HG03521 (cell line): ENCODE results near the gene WNT9B.
"Not testable (repeated sequence)": the region's sequence is repeated elsewhere in the genome, so short reads cannot be mapped to it uniquely, and the experiment has no call there.

Experiments used
- ATAC-seq: cut with Tn5 transposase; IDR thresholded peaks from one replicate; pipeline ENCODE4 v1.9.1; 2021; ENCODE audit warnings: mild to moderate bottlenecking, moderate library complexity; ENCODE audit not compliant: unreplicated experiment

WNT9B gene

DNA sequence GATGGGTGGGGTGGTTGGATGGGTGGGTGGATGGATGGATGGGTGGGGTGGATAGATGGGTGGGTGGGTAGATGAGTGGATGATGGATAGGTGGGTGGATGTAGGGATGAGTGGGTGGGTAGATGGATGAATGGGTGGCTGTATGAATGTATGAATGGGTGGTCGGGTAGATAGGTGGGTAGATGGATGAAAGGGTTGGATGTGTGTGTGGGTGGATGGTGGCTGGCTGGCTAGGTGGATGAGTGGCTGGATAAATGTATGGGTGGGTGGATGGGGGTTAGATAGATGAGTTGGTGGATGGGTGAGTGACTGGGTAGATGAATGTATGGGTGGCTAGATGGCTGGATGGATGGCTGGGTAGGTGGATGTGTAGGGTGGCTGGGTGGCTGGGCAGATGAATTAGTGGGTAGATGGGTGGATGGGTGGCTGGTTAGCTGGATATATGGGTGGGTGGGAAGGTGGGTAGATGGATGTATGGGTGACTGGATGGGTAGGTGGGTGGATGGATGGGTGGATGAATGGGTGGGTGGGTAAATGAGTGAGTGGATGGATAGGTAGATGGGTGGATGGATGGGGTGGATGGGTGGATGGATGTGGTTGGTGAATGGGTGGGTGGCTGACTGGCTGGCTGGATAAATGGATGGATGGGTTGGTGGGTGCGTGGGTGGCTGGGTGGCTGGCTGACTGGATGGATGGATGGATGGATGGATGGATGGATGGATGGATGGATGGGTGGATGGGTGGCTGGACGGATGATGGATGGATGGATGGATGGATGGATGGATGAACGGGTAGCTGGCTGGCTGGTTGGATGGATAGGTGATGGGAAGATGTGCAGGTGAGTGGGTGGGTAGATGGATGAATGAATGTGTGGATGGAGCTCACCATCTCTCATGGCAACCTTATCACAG, 52.6 kb downstream of the WNT9B start:
- ATAC-seq, result no peak

DNA sequence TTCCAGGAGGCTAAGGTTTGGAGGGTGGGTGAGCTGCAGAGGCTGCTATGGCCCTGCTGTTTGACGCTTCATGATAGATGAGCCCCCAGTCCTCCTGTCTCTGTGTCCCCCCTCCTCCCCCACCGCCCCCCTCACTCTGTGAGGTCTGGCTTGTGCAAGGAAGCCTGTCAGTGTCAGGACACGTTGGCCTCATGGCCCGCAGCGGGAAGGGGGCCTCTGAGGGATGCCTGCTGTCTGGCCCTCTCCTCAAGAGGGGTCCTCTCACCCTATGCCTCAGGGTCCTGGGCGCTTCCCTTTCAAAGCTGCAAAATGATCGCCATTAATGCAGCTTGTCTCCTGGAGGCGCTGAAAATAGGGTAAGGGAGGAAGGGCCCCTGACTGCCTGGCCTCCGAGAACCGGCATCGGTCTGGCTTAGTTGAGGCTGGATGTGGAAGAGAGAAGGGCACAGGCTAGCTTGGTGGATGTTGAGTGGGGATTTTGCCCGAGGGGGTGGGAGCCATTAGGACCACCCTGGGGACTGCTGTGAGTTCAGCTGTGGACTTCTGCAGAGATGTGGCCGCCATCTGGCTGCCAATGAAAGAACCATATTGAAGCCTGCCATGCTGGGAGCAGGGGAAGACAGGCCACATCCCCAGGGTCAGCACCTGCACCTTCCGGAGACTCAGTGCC, 56.8 kb downstream of the WNT9B start:
- no peak for ATAC-seq

DNA sequence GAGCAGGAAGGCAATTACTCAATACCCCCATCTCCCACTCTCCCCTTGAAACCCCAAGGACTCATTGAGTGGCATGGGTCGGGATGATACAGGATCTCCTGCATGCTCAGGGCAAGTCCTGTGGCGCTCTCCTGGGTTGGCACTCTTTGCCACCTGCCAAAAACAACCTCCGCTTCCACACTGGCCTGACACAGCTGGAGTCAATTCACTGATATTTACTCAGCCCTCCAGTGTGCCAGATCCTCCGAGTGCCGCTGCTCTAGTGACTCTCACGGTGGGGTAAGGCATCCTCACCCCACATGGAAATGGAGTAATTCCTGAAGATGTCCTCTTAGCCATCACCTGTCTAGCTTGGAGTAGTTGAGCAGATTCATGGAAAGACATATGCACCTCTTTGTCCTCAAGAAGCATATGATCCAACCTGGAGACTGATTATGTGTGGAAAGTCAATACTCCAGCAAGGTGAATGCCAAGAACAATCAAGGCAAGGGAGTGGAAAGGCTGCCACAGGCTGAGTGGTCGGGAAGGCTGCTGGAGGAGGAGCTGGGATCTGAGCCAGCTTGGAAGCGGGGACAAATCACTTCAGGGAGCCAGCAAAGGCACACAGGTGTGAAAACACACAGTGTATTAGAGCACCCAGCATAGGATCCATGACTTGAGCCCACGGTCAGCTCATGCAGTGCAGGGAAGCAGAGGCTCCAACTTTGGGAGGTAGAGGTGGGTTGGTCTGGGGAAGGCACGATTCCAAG, 59.0 kb downstream of the WNT9B start:
- ATAC-seq, result no peak

DNA sequence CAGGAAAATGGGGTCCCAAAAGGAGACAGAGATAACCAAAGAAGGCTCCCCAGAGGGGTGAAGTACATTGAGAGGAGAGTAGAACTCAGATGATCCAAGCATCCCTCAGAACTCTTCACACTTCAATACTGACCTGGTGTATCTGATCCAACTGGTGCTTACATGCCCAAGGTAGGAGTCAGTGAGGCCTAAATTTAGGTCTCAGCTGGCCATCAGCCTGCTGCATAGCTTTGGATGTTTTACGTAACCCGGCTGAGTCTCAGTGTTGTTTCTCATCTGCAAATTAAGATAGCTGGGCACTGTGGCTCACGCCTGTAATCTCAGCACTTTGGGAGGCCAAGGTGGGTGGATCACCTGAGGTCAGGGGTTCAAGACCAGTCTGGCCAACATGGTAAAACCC, 59.9 kb downstream of the WNT9B start:
- no peak for ATAC-seq

DNA sequence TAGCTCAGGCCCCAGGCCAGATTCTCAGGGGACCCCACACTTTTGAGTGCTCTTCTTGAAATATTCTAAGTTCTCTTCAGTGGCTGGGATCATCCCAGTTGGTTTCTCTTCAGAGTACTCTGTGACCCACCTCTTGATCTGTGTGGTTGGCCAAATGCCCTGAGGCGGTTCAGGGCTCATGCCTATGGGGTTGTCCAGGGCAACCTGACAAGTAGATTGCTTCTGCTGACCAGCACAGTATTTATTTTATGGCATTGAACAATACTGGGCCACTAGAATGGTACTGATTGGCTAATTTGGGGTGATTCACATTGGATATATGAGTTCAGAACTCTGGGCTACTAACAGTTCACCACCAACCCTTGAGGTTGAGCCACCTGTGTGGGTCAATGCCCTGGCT, 64.2 kb downstream of the WNT9B start:
- no peak for ATAC-seq

DNA sequence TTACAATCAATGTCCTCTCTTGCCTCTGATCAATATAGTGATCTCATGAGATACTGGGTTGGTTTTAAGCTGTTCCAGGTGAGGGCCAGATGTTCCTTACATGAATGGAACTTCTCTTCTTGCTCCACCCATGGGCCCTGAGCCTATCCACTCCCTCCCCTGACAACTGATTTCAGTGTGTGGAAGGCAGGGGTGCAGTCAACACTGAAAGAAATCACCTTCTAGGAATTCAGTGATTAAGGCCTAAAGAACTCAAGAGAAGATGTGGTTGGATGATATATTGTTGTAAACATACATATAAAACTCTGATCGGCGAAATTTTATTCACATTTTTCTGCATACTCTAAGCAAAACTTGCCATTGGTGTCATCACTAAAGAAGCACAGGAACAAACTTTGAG, 64.8 kb downstream of the WNT9B start:
- no peak for ATAC-seq

DNA sequence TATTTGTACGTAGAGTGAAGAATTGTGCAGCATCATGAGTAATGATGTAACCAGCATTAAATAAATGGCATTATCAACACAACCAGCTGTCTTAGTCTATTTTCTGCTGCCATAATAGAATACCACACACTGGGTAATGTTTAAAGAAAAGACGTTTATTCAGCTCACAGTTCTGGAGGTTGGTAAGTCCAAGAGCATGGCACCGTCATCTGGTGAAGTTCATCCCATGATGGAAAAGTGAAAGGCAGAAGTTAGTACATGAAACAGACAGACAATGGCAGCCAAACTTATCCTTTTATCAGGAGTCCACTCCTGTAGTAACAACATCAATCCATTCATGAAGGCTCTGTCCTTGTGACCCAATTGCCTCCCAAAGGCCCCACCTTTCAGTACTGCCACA, 65.2 kb downstream of the WNT9B start:
- ATAC-seq, result no peak

DNA sequence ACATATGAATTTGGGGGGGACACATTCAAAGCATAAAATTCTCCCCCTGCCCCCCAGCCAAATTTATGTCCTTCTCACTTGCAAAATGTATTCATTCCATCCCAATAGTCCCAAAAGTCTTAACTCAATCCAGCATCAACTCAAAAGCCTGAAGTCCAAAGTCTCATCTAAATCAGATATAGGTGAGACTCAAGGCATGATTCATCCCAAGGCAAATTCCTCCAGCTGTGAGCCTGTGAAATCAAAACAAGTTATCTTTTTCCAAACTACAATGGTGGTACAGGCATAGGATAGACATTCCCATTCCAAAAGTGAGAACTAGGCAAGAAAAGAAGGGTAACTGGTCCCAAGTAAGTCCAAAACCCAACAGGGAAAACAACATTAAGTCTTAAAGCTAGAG, 65.7 kb downstream of the WNT9B start:
- no peak for ATAC-seq

DNA sequence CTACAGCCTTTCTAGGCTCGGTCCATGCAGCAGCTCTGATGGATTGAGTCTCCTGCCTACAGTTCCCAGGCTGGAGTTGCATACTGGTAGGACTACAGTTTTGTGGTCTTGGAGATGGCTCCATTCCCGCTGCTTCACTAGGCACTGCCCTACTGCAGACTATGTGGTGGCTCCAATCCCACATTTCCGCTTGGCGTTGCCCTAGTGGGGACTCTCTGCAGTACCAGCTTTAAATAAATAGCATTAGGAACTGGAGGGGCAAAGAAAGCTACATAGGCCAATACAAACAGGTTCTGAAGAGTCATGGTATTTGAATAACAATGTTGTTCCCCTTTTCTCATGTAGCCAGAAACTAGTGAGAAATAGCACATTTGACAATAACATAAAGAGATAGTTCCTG, 66.1 kb downstream of the WNT9B start:
- no peak for ATAC-seq

DNA sequence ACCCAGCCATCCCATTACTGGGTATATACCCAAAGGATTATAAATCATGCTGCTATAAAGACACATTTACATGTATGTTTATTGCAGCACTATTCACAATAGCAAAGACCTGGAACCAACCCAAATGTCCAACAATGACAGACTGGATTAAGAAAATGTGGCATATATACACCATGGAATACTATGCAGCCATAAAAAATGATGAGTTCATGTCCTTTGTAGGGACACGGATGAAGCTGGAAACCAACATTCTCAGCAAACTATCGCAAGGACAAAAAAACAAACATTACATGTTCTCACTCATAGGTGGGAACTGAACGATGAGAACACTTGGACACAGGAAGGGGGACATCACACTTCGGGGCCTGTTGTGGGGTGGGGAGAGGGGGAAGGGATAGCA, 70.6 kb downstream of the WNT9B start:
- not testable (repeated sequence) for ATAC-seq

DNA sequence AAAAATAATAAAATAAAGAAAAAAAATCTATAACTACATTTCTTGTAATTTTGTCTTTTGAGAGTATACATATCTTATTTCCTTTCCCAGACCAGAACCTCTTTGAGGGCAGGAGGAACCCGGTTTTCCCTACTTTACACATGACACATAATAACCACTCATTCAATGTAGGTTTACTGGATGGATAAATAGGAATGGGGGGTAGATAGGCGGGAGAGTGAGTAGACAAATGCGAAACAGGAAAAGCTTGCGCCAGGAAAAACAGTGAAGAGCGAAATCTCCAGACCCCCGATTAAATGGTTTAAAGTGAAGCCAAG, 71.1 kb downstream of the WNT9B start:
- ATAC-seq, result no peak

DNA sequence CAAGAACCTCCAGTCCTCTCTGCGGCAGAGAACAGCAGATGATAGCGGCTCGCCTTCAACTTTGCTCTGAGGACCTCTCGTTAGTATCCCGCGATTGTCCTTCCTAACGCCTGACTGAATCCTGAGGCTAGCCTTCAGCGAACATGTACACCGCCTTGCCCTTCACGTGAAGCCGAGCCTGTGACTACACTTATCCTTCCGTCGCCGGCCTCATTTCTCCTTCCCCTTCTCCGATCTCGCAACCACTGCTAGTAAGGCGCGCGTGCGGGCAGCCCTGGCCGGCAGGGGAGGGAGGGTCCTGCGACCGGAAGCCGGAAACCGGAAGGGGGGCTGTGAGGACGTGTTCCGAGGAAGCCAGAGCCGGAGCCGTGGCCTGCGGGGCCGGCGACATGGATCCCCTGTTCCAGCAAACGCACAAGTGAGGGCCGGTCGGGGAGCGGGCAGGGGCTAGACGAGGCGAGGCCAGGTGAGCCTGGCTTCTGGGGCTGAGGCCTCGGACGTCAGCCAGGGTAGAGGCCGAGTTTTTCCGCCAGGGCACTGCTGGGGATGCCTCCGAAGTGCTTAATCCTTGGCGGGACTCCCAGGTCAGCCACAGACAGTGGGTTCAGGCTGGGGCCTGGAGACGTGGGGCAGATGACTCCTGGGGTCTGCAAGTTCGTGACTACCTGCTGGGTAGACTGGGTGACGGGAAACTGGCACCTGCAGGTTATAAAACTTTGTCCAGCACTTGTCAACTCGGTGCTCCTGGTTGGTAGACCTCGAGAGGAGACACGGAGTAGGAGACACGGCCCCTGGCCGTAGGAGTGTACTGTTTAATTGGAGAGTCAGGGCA, 71.6 kb downstream of the WNT9B start, which contains the start of gene GOSR2:
Gene GOSR2 (plus strand): TSS at position 357 of the 832 bp plus-strand sequence. CDS start 33 bp downstream, at position 390.
- ATAC-seq, result peak; percentile 83

DNA sequence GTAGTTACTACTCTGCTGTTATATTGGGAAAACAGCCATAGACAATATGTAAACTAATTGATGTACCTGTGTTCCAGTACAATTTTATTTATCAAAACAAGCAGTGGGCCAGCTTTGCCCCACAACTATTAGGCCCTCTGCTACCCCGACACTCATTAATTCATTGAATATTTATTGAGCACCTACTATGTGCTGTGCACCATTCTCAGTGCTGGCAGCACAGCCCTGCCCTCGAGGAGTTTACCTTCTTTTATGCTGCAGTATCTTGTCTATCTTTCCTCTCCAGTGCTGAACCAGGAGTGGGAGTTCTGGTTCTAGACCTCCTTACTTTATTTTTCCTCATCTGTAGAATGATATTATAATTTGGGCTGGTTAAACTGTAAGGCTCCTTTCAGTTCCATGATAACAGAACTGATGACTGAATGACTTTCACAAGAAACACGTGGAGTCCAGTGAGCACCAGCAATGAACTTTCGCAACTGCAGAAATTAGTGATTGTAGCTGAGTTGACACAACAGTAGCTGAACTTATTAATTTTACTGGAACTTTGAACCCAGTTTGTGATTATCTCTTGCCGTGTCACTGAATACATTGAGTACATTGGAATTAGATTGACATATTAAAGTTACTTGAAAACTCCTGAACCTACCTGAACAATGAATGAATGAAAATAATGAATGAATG, 73.9 kb downstream of the WNT9B start:
- ATAC-seq, result no peak

DNA sequence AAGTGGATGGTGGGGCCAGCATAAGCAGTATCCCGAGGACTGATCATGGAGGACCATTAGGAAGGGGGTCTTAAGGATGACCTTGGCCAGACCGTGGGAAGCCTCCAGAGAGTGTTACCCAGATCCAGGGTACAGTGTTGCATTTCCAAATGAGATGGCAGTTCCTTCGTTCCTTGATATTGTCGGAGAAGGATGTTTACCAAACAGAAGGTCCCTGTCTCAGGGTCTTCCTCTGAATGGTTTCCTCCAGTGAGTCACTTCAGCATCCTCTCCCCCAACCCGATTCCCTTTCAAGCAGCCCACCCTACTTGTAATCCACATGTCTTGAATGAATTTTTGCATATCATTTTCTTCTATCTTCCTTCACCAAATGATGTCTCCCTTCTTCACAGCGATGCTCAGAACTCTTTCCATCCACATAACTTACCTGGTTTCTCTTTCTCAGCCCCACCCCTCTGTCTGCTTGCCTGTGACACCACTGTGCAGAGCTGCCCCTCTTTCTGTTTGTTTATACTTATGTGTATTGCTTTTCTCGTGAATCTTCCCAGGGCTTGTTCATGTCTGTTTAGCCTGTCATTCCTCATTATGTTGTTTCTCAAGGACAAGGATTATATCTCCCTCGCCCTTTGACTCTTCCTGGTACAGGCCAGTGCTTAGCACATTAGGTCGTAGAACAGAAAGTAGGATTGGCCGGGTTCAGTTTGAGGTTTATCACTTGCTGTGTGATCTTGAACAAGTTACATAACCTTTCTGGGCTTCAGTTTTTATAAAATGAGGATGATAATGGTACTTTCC, 77.3 kb downstream of the WNT9B start:
- ATAC-seq, result no peak

DNA sequence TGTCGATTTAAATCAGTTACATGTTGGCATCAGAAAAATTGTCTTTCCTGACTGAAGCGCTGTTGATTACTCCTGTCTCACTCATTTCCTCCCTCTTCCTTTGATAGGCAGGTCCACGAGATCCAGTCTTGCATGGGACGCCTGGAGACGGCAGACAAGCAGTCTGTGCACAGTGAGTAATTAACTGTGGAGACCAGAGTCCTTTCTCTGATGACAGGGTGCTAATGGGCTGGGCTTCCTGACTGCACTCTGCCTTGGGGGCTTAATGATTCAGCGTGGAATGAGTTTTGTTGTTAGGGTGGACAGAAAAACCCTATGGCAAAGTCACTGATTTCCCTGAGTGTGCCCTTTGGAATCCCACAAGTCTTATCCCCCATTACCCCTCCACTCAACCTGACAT, 78.0 kb downstream of the WNT9B start:
- no peak for ATAC-seq

DNA sequence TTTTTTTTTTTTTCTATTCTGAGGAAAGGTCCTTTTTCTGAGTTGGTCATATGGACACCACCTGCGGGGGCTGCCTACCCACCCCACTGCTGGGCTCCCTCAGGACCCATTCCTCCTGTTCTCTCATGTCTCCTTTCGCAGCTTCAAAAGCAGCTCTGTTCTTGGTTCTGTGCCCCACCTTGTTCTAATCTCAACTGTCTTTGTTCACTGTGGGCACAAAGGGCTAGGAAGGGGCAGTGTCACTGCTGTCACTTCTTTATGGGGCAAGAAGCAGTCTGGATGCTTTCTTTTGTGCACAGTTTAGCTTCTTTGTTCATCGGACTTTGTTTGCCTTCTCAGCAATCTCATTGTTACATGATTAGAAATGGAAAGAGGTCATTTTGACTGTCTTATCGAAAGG, 78.7 kb downstream of the WNT9B start:
- no peak for ATAC-seq

DNA sequence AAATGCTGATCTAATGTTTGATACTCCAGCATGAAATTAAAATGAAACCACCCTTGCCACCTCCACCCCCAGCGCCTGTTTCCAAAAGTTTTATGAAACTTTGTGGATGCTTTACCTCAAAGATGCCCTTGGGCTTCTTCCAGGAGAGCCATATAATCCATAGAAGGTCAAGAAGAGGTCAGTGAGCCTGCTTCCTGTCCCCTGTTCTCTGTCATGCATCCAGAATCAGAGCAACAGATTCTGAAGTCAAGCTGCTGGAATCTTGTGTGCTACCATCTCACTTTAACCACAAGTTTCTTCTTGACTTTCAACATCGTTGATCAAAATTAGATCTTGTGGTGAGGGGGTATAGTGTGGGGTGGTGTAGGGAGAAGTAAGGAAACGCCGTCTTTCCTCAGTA, 80.2 kb downstream of the WNT9B start:
- no peak for ATAC-seq

DNA sequence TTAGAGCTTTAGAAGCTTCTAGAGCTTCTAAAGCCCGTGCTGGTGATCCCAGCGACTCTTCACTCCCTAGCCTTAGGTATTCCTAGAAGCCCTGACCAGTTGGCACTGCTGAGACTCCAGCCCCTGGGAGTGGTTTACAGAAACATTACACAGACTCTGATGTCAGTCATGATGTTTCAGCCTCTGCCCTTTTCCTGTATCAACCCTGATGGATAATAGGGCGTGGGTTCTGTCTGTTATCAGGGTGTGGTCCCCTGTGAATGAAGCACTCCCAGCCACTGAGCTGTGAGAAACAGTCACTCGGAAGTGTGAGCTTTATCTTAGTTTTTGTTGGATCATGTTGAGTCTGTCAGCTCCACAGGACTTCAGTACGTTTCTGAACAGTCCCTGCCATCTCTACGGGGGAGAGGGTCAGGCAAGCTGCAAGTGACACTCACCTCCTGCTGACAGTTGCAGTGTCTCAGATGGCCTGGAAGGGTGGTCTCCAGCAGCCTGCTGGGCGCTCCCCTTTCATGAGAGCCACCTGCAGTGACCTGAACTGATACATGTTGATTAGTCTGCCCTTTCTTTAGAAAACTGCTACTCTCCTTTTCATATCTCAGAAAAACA, 84.4 kb downstream of the WNT9B start:
- ATAC-seq, result no peak
